Activated CD4-positive, CD25-positive, alpha-beta regulatory T cell treated with anti-CD3 and anti-CD28 coated beads, Interleukin-2, amount 50 U/mL, for 24 hours (primary cell): ENCODE results near the gene FGFBP2.

Experiments used
- ATAC-seq, 2 donors: fragments of 150-1000 bp; cut with Tn5 transposase; one replicate each; pipeline ENCODE4 v1.10.0; 2021; ENCODE audit warnings: mild to moderate bottlenecking in 1 of 2, moderate library complexity in 1 of 2

The FGFBP2 gene

GRCh38 chr4:15965325-15965724 is 2.4 kb upstream of the FGFBP2 start:
- no peak for ATAC-seq

GRCh38 chr4:15964159-15964558 is 1.2 kb upstream of the FGFBP2 start:
- no peak for ATAC-seq

GRCh38 chr4:15963576-15963975 is 601 bp upstream of the FGFBP2 start:
- peak; percentile 66 to 80 for ATAC-seq

DNA sequence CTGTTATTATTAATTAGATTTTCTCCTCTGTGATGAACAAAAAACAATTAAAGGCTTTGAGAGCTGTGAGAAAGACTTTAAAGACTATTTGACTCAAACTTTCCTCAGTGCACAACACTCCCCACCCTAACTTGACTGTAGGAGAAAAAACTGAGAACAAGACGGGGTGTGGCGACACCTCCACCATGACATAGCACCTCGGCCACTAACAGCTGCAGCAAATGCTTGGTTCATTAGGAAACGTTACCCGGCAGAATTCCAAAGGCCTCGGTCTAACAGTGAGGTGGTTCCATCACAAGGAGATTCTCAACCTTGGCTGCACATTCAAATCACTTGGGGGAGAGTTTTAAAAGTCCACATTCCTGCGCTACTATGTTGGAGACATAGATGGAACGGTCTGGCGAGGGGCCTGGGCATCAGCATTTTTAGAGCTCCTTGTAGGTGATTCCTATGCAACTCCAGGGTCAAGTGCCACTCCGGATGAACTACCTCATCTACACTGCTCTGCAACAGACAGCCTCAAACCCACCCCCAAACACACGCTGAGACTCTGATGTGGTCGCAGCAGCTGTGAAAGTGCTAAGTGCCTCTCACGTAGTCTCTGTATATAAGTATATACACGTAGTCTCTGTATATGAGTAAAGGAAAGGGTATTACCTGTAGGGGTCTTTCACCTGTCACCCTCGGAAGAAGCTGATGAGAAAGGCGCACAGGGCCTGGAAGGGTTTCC is 1.0 kb downstream of the FGFBP2 start:
- ATAC-seq = no peak

GRCh38 chr4:15958562-15958961 is 4.4 kb downstream of the FGFBP2 start:
- ATAC-seq = no peak

GRCh38 chr4:15956179-15956850 is 6.7 kb downstream of the FGFBP2 start:
- ATAC-seq = peak; percentile 58 to 68

- no peak for ATAC-seq
Measured at GRCh38 chr4:15955670-15956069, 7.3 kb downstream of the FGFBP2 start.

- ATAC-seq = no peak
Measured at GRCh38 chr4:15953625-15954024, 9.3 kb downstream of the FGFBP2 start.

- ATAC-seq = no peak
Measured at GRCh38 chr4:15951781-15952180, 11.2 kb downstream of the FGFBP2 start.

- no peak for ATAC-seq
Measured at GRCh38 chr4:15948826-15949225, 14.1 kb downstream of the FGFBP2 start.

DNA sequence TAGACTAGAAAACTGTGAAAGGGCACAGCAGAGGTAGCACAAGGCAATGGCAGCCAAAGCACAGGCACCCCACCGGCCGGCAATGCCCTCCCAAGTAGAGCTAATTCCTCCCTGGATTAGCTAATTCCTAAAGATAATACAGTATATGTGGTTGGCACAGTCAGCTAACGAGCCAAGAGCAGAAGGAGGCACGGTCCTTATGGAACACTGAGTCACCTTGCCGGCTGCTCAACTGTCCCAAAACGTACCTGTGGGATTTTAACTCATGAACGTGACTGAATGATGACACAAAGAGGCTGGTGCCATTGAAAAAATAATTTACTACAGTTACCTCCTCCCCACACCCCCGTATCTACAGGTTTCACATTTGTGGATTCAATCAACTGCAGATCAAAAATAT is 15.3 kb downstream of the FGFBP2 start:
- ATAC-seq = no peak

DNA sequence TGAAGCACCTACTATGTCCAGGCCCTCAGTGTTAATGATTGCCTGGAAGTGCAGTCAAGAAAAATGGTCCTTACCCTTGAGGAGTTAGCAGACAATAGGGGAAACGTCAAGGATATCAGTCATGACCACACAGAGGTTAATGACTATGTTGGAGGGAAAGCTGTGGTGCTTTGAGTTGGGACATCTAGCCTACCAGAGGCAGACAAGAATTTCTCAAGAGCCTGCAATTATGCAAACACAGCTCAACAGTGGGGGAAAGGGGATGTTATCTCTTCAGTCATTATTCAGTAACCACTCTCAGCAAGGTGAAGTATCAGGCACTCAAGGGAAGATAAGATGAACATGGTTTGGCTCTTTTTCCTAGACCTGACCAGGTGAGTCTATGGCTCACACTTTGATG is 17.5 kb downstream of the FGFBP2 start:
- no peak for ATAC-seq

- no peak for ATAC-seq
Measured at GRCh38 chr4:15944895-15945294, 18.1 kb downstream of the FGFBP2 start.

DNA sequence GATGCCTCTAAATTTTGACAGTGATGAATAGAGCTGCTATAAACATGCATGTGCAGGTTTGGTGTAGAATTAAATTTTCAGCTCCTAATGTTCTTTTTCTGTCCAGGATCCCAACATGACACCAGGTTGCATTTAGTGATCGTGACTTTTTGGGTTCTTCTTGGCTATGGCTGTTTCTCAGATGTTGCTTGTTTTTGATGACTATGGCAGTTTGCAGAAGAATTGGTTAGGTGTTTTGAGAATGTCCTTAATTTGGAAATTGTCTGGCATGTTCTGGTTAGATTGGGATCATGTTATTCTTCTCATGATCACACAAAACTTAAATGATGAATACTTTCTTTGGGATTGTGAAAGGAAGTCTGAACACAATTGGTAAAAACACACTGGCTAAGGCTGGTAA is 20.7 kb downstream of the FGFBP2 start:
- no peak for ATAC-seq

- ATAC-seq = no peak
Measured at GRCh38 chr4:15938640-15939039, 24.3 kb downstream of the FGFBP2 start, which contains the start of gene FGFBP1. Gene FGFBP1 (minus strand): TSS chr4:15938740. CDS start chr4:15936632, 2,108 bp downstream.

DNA sequence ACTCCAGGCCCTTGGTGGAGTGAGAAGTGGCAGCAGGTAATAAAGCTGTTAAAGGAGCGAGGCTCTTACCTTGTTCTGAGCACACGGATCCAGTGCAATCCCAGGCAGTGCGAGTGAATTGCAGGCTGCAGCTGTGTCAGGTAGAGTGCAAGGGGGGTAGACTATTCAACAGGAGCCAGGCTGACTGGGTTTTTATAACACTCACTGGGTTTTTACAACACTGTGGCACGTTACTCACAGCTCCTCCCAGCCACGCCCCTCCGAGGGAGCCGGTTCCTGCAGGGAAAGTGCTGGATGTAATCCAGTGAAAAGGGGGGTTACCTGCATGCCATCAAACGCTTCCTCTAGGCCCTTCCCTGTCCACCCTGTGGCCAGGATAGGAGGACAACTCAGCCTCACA is 24.8 kb downstream of the FGFBP2 start:
- ATAC-seq = no peak

DNA sequence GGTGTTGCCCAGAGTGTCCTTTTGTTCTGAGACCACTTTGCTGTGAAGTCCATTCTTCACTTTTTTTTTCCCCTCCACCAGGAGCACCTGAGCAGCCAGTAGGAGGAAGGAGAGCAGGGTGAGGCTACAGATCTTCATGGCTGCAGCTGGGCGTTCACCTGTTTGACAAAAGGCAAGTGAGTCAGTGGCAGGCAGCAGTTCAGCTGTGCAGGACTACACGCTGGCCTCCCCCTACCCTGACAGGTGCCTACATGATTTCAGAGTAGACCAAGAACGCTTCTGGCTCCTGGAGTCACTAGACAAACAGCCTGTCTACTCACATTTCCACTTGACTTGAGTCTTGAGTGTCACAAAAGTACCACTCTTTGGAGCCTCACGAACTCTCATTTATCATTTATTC is 26.5 kb downstream of the FGFBP2 start:
- ATAC-seq = no peak

- no peak for ATAC-seq
Measured at GRCh38 chr4:15935504-15936402, 27.2 kb downstream of the FGFBP2 start.

- ATAC-seq = no peak
Measured at GRCh38 chr4:15934259-15934658, 28.7 kb downstream of the FGFBP2 start.

DNA sequence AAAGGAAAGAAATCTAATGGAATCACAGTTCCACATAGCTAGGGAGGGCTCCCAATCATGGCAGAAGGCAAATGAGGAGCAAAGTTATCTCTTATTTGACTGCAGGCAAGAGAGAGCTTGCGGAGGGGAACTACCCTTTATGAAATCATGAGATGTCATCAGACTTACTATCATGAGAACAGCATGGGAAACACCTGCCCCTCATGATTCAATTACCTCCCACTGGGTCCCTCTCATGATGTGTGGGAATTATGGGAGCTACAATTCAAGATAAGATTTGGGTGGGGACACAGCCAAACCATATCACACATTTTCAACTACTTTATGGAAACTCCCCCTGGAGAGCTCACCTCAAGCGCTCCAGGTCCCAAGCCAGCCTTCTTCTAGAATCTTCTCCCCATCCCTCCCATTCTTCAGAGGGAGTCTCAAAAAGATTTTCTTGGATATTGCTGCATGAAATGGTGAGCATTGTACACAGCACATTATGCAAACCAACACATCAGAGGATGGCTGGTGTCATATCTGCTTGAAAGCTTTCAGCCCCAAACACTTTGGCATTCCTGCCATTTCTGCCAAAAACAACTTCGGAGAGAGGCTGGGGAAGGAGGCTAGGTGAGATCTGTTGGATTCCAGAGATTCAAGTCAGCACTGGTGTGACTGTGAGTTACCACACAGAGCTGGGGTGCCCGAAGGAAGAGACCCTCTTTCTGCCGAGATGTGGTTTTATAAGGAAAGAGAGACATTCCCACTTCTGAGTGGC is 31.3 kb downstream of the FGFBP2 start:
- no peak for ATAC-seq

- no peak for ATAC-seq
Measured at GRCh38 chr4:15930314-15930713, 32.7 kb downstream of the FGFBP2 start.

DNA sequence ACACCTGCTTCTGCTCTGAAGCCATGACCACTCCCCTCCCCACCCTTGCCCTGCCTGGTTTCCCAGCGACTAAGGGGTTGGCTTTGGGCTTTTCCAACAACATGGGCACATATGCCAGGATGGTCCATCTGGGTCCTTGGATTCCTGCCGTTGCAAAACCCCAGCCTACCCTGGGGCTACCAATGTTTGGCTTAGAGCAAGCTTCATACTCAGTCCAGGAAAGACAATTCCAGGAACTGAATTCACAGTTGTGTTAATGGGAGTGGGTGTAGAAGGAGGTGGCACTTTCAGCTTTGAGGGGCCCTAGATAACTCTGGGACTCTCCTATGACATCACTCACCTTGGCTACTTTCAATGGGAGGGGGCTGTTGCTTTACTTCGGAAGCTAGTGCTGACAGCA is 33.4 kb downstream of the FGFBP2 start:
- no peak for ATAC-seq

DNA sequence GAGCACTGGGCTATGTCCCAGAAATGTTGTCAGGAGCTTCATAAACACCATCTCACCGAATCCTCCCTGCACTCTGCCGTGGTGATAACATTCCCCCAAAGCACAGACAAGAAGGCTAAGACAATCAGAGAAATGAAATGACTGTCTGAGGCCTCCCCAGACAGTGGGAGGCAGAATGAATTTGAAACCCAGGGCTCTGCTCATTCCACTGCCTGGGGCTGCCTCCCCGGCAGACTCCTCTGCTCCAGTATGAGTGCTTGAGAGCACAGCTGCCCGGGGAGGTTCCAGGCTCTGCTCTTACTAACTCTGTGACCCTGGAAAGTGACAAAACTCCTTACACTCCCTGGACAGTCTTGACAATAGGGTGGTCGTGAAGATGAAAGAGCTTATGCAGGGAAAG is 34.1 kb downstream of the FGFBP2 start:
- ATAC-seq = no peak
